T-helper 1 cell treated with Interleukin-12 subunit alpha and Interleukin-12 subunit beta and Interleukin-4 antibody, amounts not matched to agents 30 μg/mL and 1 μg/mL, for 36 hours (primary cell): Measurements from ENCODE around the gene RNASE12.
"Not testable (repeated sequence)": the region's sequence is repeated elsewhere in the genome, so short reads cannot be mapped to it uniquely, and the experiment has no call there.

ENCODE experiments used
- H3K27ac Mint-ChIP-seq: one replicate; pipeline ENCODE4 v1.8.0; 2021; ENCODE audit warnings: mild to moderate bottlenecking, mixed read lengths
- H3K27me3 Mint-ChIP-seq: one replicate; pipeline ENCODE4 v1.8.0; 2021; ENCODE audit warnings: low read depth, mixed read lengths
- H3K36me3 Mint-ChIP-seq: one replicate; pipeline ENCODE4 v1.8.0; 2021; ENCODE audit warnings: low read depth, mixed read lengths
- H3K4me1 Mint-ChIP-seq: one replicate; pipeline ENCODE4 v1.8.0; 2021; ENCODE audit warnings: low read depth, mixed read lengths
- H3K4me3 Mint-ChIP-seq: one replicate; pipeline ENCODE4 v1.8.0; 2021; ENCODE audit warnings: mild to moderate bottlenecking, moderate library complexity, mixed read lengths
- H3K9me3 Mint-ChIP-seq: one replicate; pipeline ENCODE4 v1.8.0; 2021; ENCODE audit warnings: mixed read lengths

RNASE12 gene

GRCh38 chr14:20620798-20621478 lies 29.8 kb upstream of the RNASE12 start:
- peaks cover 36% of the 10 kb centered on the region for H3K4me1 Mint-ChIP-seq
- no peak overlapping the region for H3K27ac Mint-ChIP-seq
- peaks cover 25% of the 10 kb centered on the region for H3K27me3 Mint-ChIP-seq
- H3K4me3 Mint-ChIP-seq, result no peak overlapping the region
- H3K36me3 Mint-ChIP-seq, result peaks cover 9% of the 10 kb centered on the region
- H3K9me3 Mint-ChIP-seq, result no peaks in the 10 kb centered on the region

- peaks cover 13% of the 10 kb centered on the region for H3K27me3 Mint-ChIP-seq
These were observed 28.5 kb upstream of the RNASE12 start for GRCh38 chr14:20619688-20620087.

GRCh38 chr14:20618271-20618749 lies 27.1 kb upstream of the RNASE12 start:
- peaks cover 6% of the 10 kb centered on the region for H3K27me3 Mint-ChIP-seq
- H3K27ac Mint-ChIP-seq, result peak overlapping the region; percentile 9
- H3K4me3 Mint-ChIP-seq, result no peak overlapping the region
- H3K9me3 Mint-ChIP-seq, result no peaks in the 10 kb centered on the region
- no peaks in the 10 kb centered on the region for H3K36me3 Mint-ChIP-seq
- H3K4me1 Mint-ChIP-seq, result peaks cover 17% of the 10 kb centered on the region

More at GRCh38 chr14:20619688-20620087, 28.5 kb upstream of the RNASE12 start:
- not testable (repeated sequence) for H3K36me3 Mint-ChIP-seq, H3K4me3 Mint-ChIP-seq, H3K27ac Mint-ChIP-seq, H3K9me3 Mint-ChIP-seq
- H3K4me1 Mint-ChIP-seq, result peaks cover 25% of the 10 kb centered on the region

GRCh38 chr14:20617138-20618003 lies 26.2 kb upstream of the RNASE12 start:
- Mint-ChIP-seq H3K27me3 (peaks cover 6% of the 10 kb centered on the region), H3K4me1 (peaks cover 12% of the 10 kb centered on the region), H3K27ac (no peak overlapping the region), H3K4me3 (no peak overlapping the region), H3K36me3 (no peaks in the 10 kb centered on the region), H3K9me3 (no peaks in the 10 kb centered on the region)

GRCh38 chr14:20615996-20616395 lies 24.8 kb upstream of the RNASE12 start:
- H3K9me3 Mint-ChIP-seq, result no peaks in the 10 kb centered on the region
- H3K27ac Mint-ChIP-seq, result no peak overlapping the region
- H3K4me1 Mint-ChIP-seq, result peaks cover 12% of the 10 kb centered on the region
- H3K36me3 Mint-ChIP-seq, result no peaks in the 10 kb centered on the region
- H3K27me3 Mint-ChIP-seq, result peaks cover 2% of the 10 kb centered on the region
- H3K4me3 Mint-ChIP-seq, result no peak overlapping the region

- no peak overlapping the region for H3K4me3 Mint-ChIP-seq
- H3K27ac Mint-ChIP-seq, result peak overlapping the region; percentile 11
- H3K9me3 Mint-ChIP-seq, result no peaks in the 10 kb centered on the region
- peaks cover 12% of the 10 kb centered on the region for H3K4me1 Mint-ChIP-seq
- H3K36me3 Mint-ChIP-seq, result no peaks in the 10 kb centered on the region
- peaks cover 2% of the 10 kb centered on the region for H3K27me3 Mint-ChIP-seq
These were observed 23.1 kb upstream of the RNASE12 start for GRCh38 chr14:20614038-20614840.

- no peak overlapping the region for H3K4me3 Mint-ChIP-seq
- H3K36me3 Mint-ChIP-seq, result no peaks in the 10 kb centered on the region
- no peaks in the 10 kb centered on the region for H3K9me3 Mint-ChIP-seq
- peaks cover 12% of the 10 kb centered on the region for H3K4me1 Mint-ChIP-seq
- no peak overlapping the region for H3K27ac Mint-ChIP-seq
- peaks cover 2% of the 10 kb centered on the region for H3K27me3 Mint-ChIP-seq
These were observed 22.2 kb upstream of the RNASE12 start for GRCh38 chr14:20613094-20614037.

- no peaks in the 10 kb centered on the region for H3K9me3 Mint-ChIP-seq
- H3K36me3 Mint-ChIP-seq, result no peaks in the 10 kb centered on the region
- H3K27ac Mint-ChIP-seq, result no peak overlapping the region
- peaks cover 6% of the 10 kb centered on the region for H3K4me1 Mint-ChIP-seq
- no peak overlapping the region for H3K4me3 Mint-ChIP-seq
- H3K27me3 Mint-ChIP-seq, result peaks cover 2% of the 10 kb centered on the region
These were observed 21.2 kb upstream of the RNASE12 start for GRCh38 chr14:20612403-20612802.

GRCh38 chr14:20611277-20611676 lies 20.1 kb upstream of the RNASE12 start:
- H3K27ac Mint-ChIP-seq, result no peak overlapping the region
- no peaks in the 10 kb centered on the region for H3K9me3 Mint-ChIP-seq
- no peaks in the 10 kb centered on the region for H3K36me3 Mint-ChIP-seq
- peaks cover 5% of the 10 kb centered on the region for H3K4me1 Mint-ChIP-seq
- H3K27me3 Mint-ChIP-seq, result peaks cover 2% of the 10 kb centered on the region
- H3K4me3 Mint-ChIP-seq, result no peak overlapping the region

GRCh38 chr14:20610002-20610765 lies 19.0 kb upstream of the RNASE12 start:
- no peak overlapping the region for H3K27ac Mint-ChIP-seq
- H3K4me1 Mint-ChIP-seq, result peaks cover 5% of the 10 kb centered on the region
- H3K9me3 Mint-ChIP-seq, result no peaks in the 10 kb centered on the region
- no peaks in the 10 kb centered on the region for H3K36me3 Mint-ChIP-seq
- peaks cover 2% of the 10 kb centered on the region for H3K27me3 Mint-ChIP-seq
- H3K4me3 Mint-ChIP-seq, result no peak overlapping the region

GRCh38 chr14:20609215-20610001 lies 18.2 kb upstream of the RNASE12 start:
- no peaks in the 10 kb centered on the region for H3K9me3 Mint-ChIP-seq
- no peak overlapping the region for H3K27ac Mint-ChIP-seq
- H3K36me3 Mint-ChIP-seq, result no peaks in the 10 kb centered on the region
- H3K4me3 Mint-ChIP-seq, result no peak overlapping the region
- H3K27me3 Mint-ChIP-seq, result no peaks in the 10 kb centered on the region
- peaks cover 2% of the 10 kb centered on the region for H3K4me1 Mint-ChIP-seq

- Mint-ChIP-seq H3K27me3 (no peaks in the 10 kb centered on the region), H3K4me1 (peaks cover 2% of the 10 kb centered on the region), H3K9me3 (no peaks in the 10 kb centered on the region), H3K4me3 (peak overlapping the region; percentile 40), H3K27ac (no peak overlapping the region), H3K36me3 (no peaks in the 10 kb centered on the region)
These were observed 17.4 kb upstream of the RNASE12 start for GRCh38 chr14:20608383-20609110.
